NCI-H128 (cell line): ENCODE measurements around the gene PAK5.

Experiments used
- DNase-seq: peaks from one replicate; lab custom pipeline; 2025; ENCODE audit not compliant: unreplicated experiment; lab: John Stamatoyannopoulos, UW

Gene PAK5

GRCh38 chr20:9838378-9839295 lies at the start of gene PAK5:
TSS of gene PAK5 (minus strand) at chr20:9839076. CDS start at chr20:9644328, 194,748 bp downstream.
- peak; percentile 92 for DNase-seq

GRCh38 chr20:9887706-9888105 lies 48.8 kb upstream of the PAK5 start:
- no peak for DNase-seq

- no peak for DNase-seq
These were observed 47.4 kb upstream of the PAK5 start for GRCh38 chr20:9886227-9886626.

- DNase-seq: no peak
These were observed 45.8 kb upstream of the PAK5 start for GRCh38 chr20:9884666-9885065.

GRCh38 chr20:9884061-9884460 lies 45.2 kb upstream of the PAK5 start:
- DNase-seq: no peak

GRCh38 chr20:9877932-9878495 lies 39.1 kb upstream of the PAK5 start:
- DNase-seq: no peak

GRCh38 chr20:9867196-9867980 lies 28.5 kb upstream of the PAK5 start:
- DNase-seq: no peak

GRCh38 chr20:9852566-9852965 lies 13.7 kb upstream of the PAK5 start:
- no peak for DNase-seq

- no peak for DNase-seq
These were observed 750 bp upstream of the PAK5 start for GRCh38 chr20:9839626-9840025.

- no peak for DNase-seq
These were observed 870 bp downstream of the PAK5 start for GRCh38 chr20:9838035-9838377.

- DNase-seq: peak; percentile 38
These were observed 1.2 kb downstream of the PAK5 start for GRCh38 chr20:9837634-9838033.

- DNase-seq: no peak
These were observed 3.6 kb downstream of the PAK5 start for GRCh38 chr20:9835302-9835701.

GRCh38 chr20:9831032-9831431 lies 7.8 kb downstream of the PAK5 start:
- no peak for DNase-seq

- no peak for DNase-seq
These were observed 9.0 kb downstream of the PAK5 start for GRCh38 chr20:9829835-9830234.

- DNase-seq: no peak
These were observed 21.2 kb downstream of the PAK5 start for GRCh38 chr20:9817654-9818053.

- DNase-seq: no peak
These were observed 23.2 kb downstream of the PAK5 start for GRCh38 chr20:9815632-9816031.

GRCh38 chr20:9810738-9811137 lies 28.1 kb downstream of the PAK5 start:
- no peak for DNase-seq

GRCh38 chr20:9809271-9809670 lies 29.6 kb downstream of the PAK5 start:
- no peak for DNase-seq

- no peak for DNase-seq
These were observed 30.7 kb downstream of the PAK5 start for GRCh38 chr20:9808166-9808565.

- no peak for DNase-seq
These were observed 31.7 kb downstream of the PAK5 start for GRCh38 chr20:9807136-9807535.

GRCh38 chr20:9800421-9800820 lies 38.5 kb downstream of the PAK5 start:
- no peak for DNase-seq

- DNase-seq: no peak
These were observed 44.0 kb downstream of the PAK5 start for GRCh38 chr20:9794831-9795230.
